GM21360 (cell line): Measurements from ENCODE around the gene LRGUK.
"Not testable (repeated sequence)": the region's sequence is repeated elsewhere in the genome, so short reads cannot be mapped to it uniquely, and the experiment has no call there.

Experiments
- ATAC-seq: cut with Tn5 transposase; IDR thresholded peaks from one replicate; pipeline ENCODE4 v1.9.1; 2021; ENCODE audit warnings: mild to moderate bottlenecking, moderate library complexity; ENCODE audit not compliant: unreplicated experiment

Gene LRGUK

DNA sequence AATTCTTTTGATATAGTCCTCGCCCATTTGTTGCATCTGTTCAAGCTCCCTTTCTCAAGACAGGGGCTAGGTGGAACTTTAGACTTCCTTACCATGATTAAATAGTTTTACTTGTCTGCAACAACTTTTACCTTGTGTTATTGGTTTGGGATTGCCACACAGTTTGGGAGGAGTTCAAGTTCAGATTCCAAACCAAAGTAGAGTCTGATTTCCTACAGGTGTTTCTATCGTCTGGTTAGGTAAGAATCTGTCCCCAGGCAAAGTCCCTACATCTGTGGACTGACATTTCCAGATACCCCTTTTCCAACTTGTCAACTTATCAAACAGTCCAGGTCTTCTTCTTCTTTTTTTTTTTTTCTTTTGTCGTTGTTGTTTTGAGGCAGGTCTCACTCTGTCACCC is 93.1 kb downstream of the LRGUK start:
- ATAC-seq: no peak

DNA sequence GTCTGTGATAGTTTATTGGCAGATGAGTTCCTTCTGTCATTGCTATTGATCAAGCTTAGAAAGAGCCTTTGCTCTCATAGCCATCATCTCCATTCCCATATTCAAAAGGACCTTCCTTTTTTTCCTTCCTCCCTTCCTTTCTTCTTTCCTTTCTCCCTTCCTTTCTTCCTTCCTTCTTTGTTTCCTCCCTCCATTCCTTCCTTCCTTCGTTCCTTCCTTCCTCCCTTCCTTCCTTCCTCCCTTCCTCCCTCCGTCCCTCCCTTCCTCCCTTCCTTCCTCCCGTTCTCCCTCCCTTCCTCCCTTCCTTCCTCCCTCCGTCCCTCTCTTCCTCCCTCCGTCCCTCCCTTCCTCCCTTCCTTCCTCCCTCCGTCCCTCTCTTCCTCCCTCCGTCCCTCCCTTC is 104.2 kb downstream of the LRGUK start:
- ATAC-seq: not testable (repeated sequence)

DNA sequence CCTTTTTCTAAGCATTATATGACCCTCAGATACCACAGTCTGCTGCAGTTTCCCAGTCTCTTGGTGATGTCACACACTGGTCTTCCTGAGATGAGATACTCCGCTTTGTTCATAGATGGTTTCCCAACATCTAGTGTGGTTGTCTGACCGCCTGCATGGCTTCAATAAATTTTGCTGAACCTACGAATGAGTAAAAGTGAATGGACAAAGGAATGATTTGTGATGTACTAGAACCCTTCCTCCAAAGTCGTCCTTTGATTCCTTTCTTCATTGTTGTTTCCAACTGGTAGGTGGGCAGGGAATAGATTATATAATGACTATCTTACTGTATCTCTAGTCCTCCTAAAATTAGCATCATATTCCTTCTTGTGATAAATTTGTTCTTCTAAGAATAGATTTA is 107.1 kb downstream of the LRGUK start:
- no peak for ATAC-seq

DNA sequence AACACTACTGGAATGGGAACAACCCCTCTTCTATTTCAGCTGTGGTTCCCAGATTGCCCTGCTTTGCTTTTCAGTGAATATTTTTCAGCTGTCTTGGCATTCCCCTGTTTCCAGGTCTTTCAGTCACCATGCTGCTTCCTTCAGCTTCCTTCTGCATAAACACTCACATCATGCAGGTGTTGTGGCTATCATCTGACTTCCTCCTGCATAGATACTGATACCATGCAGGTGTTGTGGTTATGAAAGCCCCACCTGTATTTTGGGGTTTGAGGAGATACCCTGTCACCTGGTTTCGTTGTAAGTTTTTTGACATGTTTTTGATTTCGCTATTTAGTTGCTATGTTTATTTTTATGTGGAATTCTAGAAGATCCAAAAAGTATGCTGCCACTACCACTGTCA is 118.1 kb downstream of the LRGUK start:
- no peak for ATAC-seq

DNA sequence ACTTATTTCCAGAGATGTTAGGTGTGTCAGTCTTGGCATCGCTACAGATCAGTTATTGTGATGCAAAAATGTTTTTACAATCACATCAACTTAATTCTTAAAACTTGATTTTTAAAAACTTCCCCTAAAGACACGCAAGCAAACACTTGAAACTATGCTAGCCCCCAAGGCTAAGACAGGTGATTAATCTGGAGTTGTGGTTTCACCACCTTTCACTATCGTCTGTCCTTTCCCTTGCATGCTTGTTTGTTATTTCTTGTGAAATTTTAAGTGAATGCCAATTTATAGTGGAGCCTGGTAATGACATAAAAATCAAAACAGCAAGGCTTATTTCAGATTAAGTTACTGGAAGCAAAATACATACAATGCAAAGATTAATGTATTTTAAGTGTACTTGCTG is 119.2 kb downstream of the LRGUK start:
- no peak for ATAC-seq

DNA sequence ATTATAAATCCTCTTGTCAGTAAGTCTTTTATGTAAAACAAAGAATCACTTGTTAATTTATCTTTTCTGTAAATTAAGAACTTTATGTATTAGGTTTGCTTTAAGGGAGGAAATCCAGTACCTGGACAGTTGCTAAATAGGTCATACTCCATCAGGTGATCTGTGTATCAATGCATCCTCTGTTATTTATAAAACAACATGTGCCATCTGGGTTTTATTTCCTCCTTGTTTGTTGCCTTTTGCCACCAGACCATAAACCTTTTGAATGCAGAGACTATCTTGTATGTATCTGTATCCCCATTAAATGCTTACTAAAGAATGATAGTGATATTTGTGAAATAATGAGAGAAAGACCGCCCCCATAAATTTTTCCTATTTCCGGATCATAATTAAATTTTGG is 119.6 kb downstream of the LRGUK start:
- ATAC-seq: no peak

DNA sequence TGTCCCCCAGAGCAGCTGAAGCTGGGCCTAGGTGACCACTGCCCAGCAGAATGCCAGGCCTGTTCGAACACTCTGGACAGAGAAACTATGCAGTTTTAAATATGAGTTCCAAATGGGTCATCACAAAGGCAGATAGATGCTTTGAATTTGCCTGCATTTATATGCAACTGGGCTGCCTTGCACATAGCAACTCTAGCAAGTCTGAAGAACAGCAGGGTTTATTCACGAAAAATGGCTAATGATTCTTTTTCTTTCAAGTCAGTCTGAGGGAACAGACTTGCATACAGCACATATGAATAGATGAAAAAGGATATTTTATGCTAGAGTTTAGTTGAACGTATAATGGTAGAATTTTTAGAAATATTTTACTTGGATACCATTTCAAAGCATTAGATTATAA is 121.1 kb downstream of the LRGUK start:
- no peak for ATAC-seq

DNA sequence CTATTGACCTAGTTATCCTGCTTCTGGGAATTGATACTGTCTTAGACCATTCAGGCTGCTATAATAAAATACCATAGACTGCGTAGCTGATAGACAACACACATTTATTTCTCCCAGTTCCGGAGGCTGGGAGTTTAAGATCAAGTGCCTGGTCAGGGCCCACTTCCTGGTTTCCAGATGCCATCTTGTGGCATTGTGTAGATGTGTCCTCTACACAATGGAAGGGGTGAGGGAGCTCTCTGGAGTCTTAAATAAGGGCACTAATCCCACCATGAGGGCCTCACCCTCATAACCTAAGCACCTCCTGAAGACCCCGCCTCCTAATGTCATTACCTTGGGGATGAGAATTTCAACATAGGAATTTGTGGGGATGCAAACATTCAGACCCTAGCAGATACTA is 127.2 kb downstream of the LRGUK start:
- ATAC-seq: no peak

DNA sequence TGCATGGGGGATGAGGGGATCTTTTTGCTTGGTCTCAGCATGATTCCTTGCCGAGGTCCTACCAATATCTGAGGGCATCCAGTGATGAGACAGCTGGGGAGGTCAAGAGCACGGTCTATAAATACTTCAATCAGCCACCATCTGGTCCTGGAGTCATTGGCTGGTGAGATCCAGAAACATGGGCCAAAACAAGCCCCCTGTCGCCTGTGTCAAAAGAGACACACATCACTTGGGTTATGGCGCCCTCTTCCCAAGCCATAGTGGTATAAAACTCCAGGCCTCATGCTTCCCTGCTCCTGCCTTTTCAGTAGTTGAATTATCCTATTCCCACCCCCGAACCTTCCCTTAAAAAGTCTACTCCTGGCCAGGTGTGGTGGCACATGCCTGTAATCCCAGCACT is 128.7 kb downstream of the LRGUK start:
- no peak for ATAC-seq

DNA sequence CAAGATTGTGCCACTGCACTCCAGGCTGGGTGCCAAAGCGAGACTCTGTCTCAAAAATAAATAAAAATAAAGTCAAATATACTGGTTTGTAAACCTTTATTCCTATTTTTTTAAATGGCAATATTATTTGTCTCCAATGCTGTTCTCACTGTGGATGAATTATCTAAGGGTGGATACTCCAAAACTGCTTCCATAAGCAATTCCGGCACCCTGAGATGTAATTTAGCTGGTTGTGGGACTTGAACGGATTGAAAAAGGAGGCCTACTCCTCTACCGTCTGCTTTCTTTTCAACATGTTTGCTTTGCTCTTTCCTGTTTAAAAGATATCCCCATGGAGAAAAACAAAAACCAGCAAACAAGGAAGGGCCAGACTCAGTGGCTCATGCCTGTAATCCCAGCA is 135.2 kb downstream of the LRGUK start:
- ATAC-seq: no peak

DNA sequence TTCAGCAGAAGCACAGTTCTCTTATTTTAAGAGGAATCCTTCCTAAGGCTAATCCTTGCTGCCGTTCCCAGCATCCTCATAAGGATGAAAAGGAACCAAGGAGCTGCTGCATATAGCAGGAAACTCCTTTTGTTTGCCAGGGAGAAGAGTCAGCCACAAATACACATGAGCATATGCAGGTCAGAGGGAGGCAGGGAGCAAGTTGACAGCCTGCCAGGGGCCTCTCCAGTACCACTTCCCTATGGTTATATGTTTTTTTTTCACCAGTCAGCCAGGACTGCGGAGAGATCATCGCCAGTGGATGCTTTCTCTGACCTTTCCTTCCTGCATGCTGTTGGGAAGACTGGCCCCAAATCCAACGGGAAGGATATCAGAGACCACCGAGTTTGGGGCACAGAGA is 149.8 kb downstream of the LRGUK start:
- ATAC-seq: no peak

DNA sequence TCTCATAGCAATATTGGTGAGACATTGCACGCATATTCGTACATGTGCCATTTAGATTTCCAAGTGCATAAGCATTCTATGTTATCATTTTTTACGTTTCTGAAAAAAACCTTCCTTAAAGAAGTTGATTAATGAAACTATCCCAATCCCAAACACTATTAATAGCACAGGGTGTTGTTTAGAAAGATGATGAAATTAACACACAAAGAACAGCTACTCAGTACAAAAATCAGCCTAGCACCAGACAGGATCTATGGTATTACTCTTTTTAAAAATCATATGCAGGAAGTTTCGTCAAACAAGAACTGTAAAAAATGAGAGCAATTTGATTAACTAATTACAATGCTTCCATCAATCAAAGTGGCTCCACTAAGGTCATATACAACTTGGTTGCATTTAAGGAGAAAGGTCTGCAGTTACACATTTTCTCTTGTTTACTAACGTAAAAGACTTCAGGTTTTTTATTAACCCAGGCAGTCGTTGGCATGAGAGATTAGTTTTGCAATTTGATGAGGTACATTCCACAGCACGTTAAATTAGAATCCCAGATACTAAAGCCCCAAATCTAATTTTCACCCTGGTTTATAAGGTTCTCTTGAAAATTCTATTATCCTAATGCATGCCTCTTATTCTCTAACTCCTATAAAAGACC is 151.5 kb downstream of the LRGUK start:
- no peak for ATAC-seq

DNA sequence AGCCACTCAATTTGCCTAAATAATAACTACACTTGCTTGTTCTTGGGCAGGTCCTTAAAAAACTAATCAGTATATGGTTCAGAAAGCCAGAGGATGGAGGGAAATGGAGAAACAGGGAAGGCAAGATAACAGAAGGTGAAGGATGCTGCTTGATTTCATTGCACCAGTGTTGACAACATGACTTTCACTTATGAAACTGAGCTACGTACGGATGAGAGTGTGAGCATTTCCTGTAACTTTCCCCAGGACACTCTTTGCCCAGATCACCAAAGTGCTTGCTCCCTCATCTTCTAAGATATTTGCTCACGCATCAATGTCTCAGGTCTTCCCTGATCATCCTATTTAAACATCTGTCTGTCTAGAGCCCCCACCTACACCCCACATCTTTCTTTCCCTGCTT is 152.2 kb downstream of the LRGUK start:
- no peak for ATAC-seq

DNA sequence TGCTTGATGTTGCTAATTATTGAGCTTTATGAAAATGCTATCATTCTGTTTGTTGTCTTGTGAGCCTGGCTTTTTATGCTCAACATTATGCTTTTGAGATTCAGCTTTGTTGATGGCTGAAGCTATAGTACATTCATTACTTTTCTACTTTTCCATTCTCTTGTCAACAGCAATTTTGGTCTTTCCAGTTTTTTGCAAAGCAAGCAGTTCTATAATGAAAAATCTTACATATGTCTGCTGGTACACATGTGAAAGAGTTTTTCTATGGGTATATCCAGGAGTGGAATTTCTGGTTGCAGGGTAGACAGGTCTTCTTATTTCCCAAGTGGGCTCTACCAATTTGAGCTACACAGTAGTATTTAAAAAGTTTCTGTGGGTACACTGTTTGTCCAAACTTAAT is 152.8 kb downstream of the LRGUK start:
- ATAC-seq: no peak

DNA sequence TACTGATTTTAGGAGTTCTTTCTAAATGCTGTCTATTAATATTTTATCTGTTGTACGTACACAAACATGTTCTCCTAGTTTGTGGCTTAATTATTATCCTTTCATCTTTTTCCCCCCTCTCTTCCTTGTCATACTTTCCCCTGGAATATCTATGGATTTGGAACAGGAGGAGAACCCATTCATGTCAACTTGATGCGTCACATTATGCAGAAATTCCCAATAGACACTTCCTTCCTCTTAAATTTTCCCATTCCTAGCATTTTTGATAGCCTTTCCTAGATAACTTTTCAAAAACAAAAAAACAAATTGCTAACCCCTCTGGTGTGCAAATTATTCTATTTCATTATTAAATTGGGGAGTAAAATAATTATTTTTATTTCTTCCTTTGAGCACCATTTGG is 153.4 kb downstream of the LRGUK start:
- no peak for ATAC-seq

DNA sequence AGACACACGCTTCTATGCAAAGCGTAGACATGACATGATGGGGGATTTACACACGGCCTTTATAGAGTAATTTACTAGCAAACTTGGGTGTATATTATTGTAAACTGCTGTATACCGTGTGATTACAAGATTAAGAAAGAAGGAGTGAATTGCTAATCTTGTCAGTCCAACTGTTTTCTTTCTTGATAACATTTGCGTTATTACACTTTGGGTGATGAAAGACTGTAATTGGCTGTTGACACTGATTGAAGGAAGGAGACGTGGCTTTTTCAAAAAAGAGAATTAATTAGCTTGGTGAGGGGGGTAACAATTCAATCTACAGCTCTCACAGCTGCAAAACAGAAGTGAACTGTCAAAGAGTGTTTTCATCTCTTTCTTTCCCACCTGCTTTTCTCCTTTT is 156.9 kb downstream of the LRGUK start:
- ATAC-seq: no peak

DNA sequence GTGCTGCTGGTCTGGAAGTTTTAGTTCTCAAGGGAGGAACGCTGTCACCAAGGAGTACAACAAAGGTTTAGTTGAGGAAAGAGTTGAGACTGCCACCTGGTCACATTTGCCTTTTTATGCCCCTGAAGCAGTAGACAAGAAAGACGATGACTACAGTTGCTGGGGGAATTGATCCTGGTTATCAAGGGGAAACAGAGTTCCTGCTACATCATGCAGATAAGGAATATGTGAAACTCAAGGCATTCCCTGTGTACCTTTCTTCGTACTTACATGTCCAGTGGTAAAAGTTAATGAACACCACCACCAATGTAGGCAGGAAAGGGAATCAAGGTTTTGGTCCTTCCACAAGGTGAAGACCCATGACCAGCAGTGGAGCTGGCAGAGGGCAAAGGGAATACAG is 157.8 kb downstream of the LRGUK start:
- ATAC-seq: no peak

DNA sequence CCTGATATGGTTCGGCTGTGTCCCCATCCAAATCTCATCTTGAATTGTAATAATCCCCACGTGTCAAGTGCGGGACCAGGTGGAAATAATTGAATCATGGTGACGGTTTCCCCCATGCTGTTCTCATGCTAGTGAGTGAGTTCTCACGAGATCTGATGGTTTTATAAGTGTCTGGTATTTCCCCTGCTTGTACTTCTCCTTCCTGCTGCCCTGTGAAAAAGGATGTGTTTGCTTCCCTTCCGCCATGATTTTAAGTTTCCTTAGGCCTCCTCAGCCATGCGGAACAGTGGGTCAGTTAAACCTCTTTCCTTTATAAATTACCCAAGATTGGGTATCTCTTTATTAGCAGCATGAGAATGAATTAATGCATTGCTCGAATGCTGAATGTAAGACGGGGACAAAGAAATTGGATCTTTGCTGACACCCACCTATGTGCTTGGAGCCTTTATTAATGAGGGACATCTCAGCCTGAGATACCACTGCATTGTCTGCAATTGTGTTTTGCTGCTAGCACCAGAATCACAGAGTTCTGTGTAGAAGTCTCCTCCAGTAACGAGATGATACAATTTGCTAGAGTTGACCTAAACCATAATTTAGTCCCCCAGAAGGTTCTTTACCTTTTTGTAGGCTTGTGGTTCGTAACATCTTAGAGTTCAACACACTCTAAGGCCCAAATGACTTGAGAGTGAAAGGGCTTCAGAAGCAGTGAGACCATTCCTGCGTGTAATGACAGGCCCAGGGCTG is 160.9 kb downstream of the LRGUK start:
- no peak for ATAC-seq

DNA sequence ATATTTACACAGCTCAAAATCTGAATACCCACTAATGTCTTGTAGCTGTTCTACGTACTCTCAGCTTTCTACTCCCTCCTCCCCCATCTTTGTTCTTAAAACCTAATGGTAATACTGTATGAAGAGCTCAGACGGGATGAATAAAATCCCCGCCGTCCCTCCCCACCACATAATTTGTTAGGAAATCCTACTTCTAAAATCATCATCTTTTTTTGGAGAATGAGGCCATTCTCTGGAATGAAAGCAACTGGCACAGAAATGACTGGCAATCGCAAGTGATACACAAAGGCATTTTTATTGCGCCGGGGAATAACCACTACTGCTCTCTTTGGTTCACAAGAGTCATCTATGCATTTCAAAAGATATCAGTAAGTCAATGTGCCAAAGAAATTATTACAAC is 162.3 kb downstream of the LRGUK start:
- no peak for ATAC-seq

DNA sequence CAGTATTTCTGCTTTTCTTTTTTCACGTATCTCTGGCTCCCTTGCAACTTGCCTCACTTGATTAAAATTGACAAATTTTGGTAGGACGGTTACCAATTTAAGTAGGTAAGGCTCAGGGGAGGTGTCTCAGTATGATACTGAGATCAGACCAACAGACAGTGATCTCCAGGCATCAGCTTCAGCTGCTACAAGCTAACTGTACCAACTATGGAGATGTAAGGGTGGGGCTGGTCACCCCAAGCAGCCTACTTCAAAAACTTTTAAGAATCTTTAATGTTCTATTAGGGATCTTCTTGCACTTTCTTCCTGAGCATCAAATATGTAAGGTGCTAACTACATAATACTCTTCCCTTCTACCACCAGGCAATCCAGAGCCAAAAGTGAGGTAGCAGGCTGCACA is 162.7 kb downstream of the LRGUK start:
- no peak for ATAC-seq

DNA sequence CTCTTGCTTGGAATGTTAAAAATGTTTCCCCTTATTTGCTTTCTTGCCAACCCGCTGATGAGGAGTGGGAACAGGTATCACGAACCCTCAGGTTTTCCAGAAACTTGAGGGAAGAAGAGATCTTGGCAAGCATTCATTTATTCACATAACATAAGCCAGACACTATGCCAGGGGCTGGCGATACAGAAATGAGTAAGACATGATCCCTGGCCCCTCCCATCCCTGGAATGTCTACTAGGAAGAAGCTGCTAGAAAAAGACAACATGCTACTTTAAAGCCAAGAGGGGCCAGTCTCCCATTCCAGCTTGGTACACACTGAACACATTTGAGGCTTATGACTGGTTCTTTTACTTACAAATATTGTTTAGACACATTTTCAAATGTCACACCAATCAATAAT is 163.1 kb downstream of the LRGUK start:
- ATAC-seq: no peak

DNA sequence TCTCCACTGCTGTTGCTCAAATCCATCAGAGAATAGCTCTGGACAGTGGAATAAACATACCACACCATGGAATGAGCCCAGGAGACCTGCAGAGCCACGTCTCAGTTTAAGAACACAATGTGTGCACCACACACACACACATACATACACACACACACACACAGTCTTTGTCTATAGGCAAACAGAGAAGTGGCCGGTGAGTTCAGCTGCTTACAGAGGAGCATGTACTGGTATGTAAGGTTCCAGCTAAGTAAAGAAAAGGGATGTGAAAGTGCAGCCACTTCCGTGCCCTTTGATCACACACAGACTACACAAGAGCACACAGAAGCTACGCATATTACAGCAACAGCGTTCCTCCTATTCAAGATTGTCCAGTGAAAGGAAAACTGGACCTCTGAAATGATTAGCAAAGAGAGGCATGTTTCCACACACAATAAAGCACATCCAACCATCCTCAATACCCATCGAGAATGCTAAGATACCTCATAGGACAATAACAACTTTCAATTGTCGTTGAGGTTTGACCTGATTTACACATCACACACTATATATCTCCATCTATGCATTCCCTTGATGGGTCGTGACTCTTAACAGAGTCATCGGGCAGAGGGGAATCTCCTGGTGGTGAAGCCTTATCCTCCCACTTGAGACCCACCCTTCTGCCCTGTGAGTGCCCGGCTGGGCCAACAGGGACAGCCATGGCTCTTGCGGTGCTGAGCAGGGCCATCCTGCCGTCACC is 166.0 kb downstream of the LRGUK start:
- peak; percentile 100 for ATAC-seq
